HG03558 (cell line): ENCODE results near the gene ABCG1.
"Not testable (repeated sequence)": the region's sequence is repeated elsewhere in the genome, so short reads cannot be mapped to it uniquely, and the experiment has no call there.

Source experiments
- ATAC-seq: cut with Tn5 transposase; IDR thresholded peaks from one replicate; pipeline ENCODE4 v1.9.1; 2021; ENCODE audit warnings: moderate number of reproducible peaks; ENCODE audit not compliant: unreplicated experiment; ENCODE audit errors: extremely low read depth

ABCG1 gene

DNA sequence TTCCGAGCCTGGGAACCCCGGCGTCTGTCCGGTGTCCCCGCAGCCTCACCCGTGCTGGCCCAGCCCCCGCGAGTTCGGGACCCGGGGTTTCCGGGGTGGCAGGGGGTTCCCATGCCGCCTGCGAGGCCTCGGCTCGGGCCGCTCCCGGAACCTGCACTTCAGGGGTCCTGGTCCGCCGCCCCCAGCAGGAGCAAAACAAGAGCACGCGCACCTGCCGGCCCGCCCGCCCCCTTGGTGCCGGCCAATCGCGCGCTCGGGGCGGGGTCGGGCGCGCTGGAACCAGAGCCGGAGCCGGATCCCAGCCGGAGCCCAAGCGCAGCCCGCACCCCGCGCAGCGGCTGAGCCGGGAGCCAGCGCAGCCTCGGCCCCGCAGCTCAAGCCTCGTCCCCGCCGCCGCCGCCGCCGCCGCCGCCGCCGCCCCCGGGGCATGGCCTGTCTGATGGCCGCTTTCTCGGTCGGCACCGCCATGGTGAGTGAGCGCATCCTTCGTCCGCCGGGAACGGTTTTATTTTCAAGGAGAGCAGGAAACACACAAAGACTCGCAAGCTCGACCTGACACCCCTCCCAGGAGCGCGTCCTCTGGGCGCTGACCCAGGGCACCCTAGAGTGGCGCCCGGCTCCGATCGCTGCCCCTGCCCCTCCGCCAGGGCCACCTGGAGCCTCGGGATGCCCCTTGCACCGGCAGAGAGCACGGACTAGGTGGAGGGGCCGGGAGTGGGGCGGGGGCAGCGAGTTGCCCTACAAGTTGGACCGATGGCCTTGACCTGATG lies at the start of gene ABCG1:
Gene ABCG1, plus strand, starts transcription at position 305 of the 770 bp plus-strand sequence. Its CDS starts 123 bp downstream, at position 428.
- no peak for ATAC-seq

DNA sequence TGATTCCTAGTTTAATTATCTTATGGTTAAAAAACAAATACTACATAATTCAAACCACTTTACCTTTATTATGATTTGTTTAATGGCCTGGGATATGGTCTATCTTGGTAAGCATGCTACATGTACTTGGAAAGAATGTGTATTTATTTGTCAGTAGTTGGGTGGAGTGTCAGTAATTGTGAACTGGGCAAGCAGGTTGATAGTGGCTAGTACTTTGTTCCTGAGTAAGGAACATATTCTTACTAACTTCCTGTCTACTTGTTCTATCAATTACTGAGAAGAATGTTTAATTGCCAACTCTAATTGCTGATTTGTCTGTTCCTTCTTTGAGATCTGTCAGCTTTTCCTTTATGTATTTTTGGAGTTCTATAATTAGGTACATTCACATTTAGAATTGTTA lies 49.2 kb upstream of the ABCG1 start:
- no peak for ATAC-seq

DNA sequence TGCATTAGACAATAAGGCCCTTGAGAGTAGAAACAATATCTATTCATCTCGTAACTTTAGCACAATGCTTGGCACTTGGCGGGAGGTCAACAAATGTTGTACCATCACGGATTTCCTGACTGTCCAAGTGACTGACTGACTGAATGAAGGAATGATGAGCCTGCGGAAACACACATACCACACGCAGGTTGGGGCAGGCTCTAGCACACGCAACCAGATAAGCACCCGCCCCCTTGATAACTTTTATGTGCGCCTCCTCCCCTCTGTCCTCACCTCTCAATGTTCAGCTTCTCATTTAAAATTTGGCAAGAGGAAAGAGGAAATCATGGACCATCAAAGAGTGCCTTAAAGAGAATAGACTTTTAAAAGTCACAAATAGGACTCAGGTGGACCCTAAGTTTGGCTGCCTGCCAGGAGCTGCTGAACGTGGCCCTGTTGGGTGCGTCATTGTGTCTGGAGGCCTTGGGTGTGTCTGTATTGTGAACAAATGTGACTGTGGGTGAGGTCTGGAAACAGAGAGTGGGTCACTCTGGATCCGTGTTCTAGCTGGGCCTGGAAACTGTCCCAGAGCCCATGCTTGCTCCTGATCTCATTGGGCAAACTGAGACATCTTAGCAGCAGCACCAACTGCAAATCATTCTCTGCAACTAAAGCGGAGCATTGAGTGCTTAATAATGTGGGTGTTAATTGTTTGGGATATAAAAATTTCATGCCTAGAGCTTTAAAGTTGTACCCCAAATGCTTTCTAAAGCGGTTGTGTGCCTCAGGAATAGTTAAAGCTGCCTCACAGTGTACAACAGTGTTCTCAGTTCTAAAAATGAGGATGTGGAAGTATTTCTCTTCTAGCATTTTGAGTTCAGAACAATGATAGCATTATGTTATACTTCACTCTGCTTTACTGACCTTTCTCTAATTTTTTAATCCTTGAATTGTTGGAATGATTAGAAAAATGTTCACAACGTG lies 47.6 kb upstream of the ABCG1 start:
- no peak for ATAC-seq

DNA sequence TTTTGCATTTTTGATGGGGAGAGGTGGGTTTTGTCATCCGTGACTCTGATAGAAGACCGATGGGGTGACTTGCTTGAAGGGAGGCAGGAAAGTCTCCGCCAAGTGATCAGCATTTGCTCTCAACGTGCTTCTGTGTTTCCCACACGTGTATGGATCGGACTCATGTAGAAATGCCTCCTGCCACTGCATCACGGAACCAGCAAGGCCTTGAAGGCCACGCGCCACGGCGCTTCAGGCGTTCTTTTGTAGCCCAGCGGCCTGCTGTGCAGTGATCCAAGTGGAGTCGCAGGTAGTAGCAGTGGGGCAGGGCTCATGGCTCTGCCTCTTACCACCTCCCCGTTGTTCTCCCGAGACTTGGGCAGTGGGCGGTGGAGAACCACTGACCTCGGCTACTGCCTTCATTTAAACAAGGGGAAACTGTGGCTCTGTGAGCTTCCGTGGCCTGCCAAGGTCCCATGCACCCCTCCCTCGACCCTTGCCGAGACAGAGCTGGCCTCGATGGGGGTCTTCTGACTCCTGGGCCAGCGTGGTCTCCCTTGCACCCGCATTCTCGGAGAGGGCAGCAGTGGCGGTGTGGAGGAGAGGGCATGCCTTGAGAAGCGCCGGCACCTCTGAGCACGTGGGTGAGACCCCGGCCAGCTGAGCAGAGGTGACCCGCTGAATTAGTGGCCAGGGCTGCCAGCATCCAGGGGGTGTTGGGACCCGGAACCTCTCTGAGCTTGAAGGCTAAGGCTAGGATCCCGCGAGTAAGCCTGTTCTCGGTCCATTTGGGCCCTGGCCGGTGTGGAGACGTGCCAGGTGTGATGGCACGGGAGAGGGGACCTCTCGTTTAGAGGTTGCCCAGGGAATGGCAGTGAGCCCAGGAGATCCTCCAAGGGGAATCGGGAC lies 46.1 kb upstream of the ABCG1 start:
- no peak for ATAC-seq

DNA sequence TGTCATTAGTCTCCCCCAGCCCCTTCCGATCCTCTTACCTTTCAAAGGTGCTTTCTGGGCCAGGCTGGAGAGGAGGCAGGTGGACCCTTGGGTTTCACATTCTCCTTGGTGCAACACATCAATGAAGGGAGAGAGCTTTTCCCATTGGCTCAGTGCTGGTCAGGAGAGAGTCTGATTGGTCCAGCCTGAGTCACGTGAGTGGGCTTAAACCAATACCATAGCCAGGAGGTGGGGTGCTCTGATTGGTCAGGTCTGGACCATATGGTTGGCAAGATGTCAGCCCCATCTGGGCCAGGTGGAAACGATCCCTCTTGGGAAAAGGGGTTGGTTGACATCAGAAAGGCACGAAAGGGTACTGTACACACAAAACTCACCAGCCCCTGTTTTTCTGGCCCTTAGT lies 44.8 kb upstream of the ABCG1 start:
- no peak for ATAC-seq

DNA sequence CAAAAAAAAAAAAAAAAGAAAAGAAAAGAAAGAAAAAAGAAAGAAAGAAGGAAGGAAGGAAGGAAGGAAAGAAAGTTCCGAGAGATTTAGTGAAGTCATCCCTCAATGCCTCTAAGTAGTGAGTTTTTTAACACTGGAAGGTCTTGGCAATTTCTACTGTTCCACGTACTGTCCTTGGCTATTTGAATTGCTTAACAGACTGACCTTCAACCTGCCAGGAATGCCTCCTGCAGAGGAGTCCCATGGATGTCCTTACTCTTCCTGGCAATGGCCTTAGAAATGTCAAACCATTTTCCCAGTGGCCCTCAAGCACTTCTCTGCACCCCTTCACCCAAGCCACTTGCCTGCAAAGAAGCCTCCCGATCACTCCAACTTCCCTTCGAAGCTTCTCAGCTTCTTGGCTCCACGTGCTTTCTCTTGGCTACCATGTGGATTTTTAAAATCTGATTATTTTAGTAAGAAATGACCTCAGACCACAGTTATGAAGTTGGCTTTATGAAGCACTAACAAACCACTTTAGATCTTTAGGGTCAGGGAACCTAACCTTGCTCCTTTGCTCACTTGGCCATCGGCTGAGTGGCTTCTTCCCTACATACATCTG lies 43.7 kb upstream of the ABCG1 start:
- no peak for ATAC-seq

DNA sequence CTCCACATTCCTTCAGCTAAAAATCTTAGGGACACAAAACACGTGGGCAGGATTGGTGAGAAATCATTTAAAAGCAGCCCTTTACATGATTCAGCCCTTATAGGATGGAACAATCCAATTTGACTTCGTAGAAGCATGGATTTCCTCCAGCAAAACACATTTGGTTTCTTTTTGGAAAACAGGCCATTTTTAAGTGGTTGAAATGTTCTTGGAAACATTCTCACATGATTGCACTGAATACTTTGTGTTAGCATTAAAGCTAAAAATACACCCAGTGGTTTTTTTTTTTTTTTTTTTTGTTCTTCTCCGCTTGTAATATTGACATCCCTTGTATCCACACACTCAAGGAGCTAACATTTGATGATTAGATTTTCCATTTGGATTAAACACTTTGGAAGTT lies 42.1 kb upstream of the ABCG1 start:
- ATAC-seq: no peak

DNA sequence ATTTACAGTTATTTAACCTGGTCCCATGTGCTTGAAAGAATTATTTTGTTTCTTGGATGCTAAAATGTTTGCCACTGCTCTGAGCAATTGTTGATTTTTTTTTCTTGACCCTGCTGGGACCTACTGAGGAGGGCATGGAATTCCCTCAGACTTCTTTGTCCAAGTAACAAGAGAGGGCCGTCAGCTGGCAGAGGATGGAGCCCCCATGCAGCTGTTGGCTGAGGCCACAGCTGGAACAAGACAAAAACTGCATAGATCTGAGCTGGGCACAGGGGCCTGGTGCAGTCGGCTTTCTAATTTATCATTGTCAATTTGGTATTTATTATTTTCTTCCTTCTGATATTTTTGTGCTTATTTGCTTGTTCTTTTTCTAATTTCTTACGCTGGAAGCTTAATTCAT lies 39.6 kb upstream of the ABCG1 start:
- no peak for ATAC-seq

DNA sequence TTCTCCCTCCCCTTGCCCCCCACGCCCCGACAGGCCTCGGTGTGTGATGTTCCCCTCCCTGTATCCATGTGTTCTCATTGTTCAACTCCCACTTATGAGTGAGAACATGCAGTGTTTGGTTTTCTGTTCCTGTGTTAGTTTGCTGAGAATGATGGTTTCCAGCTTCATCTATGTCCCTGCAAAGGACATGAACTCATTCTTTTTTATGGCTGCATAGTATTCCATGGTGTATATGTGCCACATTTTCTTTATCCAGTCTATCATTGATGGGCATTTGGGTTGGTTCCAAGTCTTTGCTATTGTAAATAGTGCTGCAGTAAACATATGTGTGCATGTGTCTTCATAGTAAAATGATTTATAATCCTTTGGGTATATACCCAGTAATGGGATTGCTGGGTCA lies 38.9 kb upstream of the ABCG1 start:
- not testable (repeated sequence) for ATAC-seq

DNA sequence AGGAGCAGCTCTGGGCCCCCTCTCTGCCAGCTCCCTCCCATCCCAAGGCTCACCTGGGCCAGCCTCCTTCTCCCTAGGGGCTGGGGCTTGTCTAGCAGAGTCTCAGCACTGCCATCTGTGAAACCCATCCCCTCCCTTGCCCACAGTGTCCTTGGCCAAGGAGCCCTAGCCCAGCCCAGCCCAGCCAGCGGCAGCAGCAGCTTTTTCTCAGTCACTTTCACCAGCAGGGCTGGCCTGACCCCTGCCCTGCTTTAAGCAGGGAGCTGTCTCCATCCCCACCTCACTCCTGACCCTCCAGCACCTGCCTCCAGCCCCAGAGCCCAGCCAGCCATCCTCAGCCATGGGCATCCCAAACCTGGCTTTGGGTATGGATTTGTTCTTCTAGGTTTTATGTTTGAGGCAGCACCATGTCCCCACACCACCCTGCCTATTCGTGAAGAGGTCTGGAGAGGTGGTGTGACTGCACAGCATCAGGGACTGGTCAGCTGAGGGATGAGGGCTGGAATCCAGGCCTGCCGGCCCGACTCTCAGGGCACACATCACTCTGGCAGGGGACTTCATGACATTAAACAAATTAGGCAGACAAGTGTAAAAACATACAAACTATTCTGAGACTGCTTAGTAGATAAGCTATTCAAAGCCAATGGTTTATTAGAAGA lies 36.1 kb upstream of the ABCG1 start:
- ATAC-seq: no peak

DNA sequence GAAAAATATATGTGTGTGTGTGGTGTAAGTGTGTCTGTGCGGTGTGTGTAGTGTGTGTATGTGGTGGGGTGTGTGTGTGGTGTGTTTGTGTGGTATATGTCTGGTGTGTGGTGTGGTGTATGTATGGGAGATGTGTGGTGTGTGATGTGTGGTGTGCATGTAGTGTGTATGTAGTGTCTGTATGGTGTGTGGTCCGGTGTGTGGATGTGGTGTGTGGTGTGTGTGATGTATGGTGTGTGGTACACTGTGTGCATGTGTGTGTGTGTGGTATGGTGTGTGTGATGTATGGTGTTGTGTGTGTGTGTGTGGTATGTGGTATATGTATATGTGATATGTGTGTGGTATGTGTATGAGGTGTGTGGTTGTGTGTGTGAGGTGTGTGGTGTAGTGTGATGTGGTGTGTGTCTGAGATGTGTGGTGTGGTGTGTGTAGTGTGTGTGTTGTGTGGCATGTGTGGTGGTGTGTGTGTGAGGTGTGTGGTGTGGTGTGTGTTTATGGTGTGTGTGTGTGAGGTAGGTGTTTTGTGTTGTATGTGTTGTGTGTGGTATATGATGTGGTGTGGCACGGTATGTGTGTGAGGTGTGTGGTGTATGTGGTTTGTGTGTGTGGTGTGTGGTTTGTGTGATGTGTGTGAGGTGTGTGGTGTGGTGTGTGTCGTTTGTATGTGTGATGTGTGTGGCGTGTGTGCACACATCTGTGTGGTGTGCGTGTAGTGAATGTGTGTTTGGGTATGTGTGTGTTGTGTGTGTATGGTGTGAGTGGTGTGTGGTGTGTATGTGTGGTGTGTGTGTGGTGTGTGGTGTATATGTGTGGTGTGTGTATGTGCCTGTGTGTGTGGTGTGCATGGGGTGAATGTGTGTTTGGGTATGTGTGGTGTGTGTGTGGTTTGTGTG lies 35.3 kb upstream of the ABCG1 start:
- no peak for ATAC-seq

DNA sequence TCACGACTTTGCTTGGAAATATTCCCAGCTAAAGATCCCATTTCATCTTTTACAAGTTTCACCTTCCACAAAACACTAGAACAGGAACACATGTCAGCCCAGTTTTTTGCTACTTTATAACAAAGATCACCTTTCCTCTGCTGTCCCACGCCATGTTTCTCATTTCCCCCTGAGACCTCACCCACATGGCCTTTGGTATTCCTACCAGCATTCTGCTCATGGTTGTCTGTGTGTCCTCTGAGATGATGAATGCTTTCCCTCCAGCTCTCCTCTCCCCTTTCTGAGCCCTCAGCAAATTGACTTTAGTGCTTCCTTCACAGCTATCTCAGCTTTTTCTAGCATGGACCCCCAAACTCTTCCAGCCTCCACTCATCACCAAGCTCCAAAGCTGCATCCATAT lies 32.3 kb upstream of the ABCG1 start:
- no peak for ATAC-seq

DNA sequence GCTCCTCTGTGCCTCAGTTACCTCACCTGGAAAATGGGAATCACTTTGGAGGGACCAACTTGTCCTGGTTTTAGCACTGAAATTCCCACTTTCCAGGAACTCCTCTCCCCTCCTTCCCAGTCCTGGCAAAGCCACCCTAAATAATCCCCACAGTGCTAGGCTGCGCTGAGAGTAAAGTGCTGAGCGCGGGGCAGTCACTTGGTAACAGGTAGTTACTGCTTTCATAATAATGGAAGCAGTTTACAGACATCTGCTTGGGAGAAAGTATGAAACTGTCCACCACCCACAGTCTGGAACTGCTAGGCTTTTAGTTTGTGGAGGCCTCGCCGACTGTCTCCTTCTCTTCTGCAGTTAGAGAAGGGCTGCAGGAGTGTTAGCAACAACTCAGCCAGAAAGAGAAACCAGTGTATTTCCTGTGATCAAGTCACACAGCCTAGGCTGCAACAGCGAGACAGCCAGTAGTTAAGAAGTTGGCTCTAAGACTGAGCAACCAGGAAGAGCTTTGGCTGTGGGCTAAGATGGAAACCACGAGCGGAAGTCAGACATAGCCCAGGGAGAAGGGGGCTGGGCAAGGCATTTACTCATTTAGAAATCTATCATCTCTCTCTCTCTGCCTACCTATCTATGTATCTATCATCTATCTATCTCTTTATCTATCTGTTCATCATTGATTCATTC lies 30.8 kb upstream of the ABCG1 start:
- ATAC-seq: peak; percentile 97

DNA sequence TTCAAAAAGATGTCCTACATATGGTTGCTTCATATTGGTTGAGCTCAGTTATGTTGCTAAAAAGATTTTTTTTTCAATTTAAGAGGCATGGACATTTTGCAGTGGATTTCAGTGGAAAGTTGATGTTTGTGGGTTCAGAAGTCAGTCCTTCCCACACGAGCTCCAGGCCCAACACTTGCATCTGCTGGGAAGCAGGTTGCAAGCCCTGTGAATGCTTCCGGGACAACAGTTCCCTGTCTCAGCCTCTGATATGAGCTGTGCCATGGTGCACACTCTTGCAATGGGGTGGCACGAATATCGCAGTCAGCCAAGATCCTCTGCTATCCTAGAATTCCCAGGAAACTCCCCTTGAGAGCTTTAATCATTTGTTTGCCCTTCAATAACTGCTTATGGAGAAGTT lies 30.3 kb upstream of the ABCG1 start:
- ATAC-seq: no peak

DNA sequence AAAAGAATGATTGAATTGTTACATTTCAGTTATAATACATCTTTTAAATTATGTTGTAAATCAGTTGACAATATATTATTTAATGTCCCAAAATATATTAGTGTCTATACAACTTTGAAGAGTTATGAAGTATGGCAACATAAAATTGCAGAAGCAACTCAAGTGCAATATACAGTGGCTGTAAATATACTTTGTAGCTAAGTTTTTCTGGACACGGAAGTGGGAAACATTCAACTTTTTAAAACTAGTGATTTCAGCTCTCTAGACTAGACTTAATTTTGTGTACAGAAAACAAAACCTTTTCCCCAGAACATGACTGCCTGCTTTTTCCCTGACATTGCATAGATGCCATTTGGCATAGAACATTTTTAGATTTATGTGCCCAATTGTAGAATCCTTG lies 29.5 kb upstream of the ABCG1 start:
- ATAC-seq: no peak

DNA sequence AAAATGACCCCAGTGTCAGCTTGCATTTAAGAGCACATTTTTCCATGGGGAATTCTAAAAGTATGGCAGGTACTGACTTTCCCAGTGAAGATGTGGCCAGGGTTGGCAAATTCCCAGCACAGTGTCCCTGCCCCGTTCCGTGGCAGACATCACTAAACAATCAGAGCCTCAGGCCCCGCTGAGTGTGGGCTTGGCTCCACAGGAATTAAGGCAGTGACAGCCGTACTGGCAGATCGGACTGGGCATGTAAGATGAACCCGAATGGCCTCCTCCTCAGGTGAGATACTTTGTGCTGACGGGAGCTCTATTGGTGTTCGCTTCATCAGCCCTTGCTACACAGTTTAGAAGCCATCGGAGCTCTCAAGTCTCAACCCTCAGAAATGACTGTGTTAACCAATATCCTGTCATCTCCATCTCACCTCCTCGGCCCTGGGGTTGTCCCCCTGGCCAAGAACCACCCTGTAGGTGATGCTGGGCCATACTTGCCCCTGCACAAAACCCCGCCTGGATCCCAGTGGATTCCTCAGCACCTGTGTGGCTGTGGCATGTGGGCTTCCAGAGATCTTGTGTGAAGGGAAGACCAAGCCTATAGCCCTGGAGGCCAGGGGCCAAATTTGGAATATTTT lies 29.0 kb upstream of the ABCG1 start:
- no peak for ATAC-seq

DNA sequence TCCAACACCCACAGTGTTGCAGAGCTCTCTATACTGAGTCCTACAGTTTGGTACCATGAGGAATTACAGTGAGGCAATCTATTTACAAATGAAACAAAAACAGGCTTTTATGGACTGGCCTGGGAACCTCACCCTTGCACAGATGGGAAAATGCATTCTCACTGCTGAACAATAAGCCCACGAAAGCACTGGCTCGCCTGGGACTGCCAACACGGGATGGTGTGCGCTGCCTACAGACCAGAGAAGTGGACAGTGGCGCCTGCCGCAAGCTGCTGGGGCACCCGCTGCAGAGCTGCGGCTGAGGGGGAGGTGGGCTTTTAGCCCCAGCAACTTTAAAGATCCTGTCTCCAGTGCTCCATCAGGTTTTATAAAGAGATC lies 28.5 kb upstream of the ABCG1 start:
- ATAC-seq: no peak

DNA sequence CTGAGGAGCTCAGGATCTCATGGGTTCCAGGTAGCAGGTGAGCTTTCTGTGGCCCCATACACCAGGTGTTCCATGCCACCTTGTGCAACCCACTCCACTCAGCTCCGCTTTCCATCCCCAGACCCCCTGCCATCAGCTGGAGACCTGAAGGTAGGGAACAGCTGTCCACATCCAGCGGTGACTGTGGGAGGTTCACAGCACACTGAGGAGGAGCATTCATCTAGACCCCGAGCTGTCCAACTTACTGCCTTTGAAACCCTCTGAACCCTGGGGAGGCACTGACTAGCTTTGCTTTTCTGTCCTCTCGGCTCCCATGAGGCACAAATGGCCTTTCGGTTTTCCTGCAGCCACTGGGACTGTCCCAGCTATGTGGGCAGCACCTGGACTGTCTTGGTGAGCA lies 27.9 kb upstream of the ABCG1 start:
- no peak for ATAC-seq
